DMS79 (cell line): ENCODE data around the gene ARHGAP26.
A peak's percentile ranks its signal among the peaks of the same experiment; 100 is the strongest.
"Not testable (repeated sequence)": the region's sequence is repeated elsewhere in the genome, so short reads cannot be mapped to it uniquely, and the experiment has no call there.

Source experiments
- DNase-seq: peaks from one replicate; lab custom pipeline; 2025; lab: John Stamatoyannopoulos, UW

ARHGAP26 gene

DNA sequence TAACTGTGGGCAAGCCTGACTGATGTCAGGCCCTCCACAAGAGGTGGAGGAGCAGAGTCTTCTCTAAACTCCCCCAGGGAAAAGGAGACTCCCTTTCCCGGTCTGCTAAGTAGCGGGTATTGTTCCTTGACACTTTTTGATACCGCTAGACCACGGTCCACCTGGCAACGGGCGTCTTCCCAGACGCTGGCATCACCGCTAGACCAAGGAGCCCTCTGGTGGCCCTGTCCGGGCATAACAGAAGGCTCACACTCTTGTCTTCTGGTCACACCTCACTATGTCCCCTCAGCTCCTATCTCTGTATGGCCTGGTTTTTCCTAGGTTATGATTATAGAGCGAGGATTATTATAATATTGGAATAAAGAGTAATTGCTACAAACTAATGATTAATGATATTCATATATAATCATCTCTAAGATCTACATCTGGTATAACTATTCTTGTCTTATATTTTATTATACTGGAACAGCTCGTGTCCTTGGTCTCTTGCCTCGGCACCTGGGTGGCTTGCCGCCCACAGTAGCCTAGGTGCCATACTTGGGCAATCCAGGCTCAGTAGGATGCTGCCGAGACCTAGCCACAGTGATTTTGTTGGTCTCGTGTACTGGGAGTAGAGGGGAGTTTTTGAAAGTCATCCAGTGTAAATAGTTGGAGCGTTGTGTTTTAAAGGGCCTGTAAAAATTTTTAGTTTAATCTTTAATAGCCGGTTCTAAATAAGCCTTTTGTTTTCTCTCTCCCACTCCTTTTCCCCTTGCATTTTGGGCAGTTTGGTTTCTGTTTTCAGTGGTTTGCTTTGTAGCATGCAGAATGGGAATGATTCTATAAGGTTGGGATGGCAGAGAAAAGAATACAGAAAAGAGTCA, 195.3 kb downstream of the ARHGAP26 start:
- DNase-seq: not testable (repeated sequence)

DNA sequence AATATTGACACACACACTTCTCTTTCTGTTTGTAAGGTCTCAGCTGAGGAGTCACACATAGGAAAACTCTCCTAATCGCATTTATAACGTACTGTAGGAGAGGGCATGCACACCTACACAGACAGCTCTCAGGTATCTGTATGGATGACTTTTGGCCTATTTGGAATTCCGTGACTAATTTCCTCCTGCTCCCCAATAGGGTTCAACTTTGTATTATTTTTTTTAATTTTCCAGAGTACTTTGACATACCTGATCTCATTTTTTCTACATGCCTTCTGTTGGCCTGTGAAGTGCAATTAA, 195.9 kb downstream of the ARHGAP26 start:
- no peak for DNase-seq

- DNase-seq: no peak
Measured at GRCh38 chr5:142969186-142969585, 199.0 kb downstream of the ARHGAP26 start.

GRCh38 chr5:142969624-142970439, 199.7 kb downstream of the ARHGAP26 start:
- no peak for DNase-seq

- DNase-seq: no peak
Measured at GRCh38 chr5:142970440-142971030, 200.4 kb downstream of the ARHGAP26 start.

DNA sequence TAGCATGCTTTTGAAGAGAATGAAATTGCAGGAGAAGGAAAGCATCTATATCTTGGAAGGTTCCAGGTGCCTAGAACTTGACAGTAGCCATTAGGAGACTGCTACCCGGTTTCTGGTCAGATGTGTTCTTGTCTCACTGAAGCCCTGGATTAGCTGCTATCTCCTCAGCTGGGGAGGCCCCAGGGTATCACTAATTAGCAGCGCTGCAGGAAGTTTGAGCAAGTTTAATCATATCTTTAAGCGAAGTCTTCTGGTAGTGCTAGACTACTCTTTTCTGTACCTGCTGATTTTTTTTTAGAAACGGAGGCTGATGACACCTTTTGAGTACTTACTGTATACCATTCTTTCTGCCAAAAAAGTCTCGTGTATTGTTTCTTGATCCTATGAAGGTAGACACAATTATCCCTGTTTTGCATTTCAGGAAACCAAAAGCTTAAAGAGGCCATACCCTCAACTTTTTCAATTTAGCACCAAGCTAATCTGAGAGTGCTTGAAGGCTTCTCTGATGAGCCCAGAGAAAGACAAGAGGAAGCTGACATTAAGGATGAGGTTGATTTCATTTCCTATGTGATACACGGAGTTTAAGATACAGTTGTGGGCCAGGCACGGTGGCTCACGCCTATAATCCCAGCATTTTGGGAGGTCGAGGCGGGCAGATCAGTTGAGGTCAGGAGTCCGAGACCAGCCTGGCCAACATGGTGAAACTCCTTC, 201.3 kb downstream of the ARHGAP26 start:
- DNase-seq: no peak

DNA sequence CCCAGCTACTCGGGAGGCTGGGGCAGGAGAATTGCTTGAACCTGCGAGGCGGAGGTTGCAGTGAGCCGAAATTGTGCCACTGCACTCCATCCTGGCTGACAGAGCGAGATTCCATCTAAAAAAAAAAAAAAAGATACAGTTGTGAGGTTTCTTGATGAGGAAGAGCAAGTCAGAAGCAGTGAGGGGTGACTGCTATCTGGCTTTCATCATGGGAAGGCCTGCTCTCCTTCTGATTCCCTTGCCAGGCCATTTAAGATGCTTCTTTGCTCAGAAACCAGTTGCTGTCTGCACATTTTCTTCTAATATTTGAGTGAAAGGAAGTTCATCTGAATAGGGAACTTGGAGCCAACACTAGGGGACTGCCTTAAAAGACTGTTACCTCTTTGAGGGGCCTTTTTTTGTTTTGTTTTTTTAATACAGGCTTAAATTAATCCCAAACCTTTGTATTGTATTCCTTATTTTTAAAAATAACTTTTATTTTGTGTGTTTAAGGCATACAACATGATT, 201.9 kb downstream of the ARHGAP26 start:
- no peak for DNase-seq

DNA sequence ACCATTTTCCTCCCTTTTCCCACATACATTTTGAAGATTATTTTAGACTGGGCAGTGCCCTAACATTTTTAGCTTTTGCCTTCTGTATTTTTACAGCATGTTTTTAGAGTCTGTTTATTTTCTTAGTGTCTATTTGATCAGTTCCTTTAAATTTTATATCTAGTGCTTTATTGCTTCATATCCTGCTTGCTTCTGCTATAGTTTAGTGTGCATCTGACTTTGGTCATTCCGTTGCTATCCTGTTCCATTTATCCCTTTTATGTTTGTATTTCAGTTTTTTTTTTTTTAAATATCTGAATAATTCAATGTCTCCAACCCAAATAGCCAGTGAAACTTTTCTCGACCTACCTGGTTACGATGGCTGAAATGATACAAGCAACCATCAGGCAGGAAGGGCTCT, 203.8 kb downstream of the ARHGAP26 start:
- no peak for DNase-seq

DNA sequence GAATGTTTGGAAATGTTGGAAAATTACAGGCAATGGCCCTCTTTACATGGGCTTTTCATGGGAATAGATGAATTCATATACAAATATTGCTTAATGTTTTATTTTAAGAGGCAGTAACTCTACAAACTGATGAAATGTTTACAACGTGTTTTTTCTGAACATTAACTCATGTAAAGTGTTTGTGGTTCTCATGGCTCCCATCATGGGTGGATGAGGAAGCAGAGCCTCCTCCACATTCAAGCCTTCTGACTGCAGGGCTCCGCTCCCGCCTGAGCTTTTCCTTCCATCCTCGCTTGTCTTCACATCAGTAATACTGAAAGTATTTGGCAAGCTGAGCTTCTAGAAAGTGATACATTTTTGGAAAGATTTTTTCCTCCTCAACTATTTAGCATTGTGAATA, 204.2 kb downstream of the ARHGAP26 start:
- no peak for DNase-seq

DNA sequence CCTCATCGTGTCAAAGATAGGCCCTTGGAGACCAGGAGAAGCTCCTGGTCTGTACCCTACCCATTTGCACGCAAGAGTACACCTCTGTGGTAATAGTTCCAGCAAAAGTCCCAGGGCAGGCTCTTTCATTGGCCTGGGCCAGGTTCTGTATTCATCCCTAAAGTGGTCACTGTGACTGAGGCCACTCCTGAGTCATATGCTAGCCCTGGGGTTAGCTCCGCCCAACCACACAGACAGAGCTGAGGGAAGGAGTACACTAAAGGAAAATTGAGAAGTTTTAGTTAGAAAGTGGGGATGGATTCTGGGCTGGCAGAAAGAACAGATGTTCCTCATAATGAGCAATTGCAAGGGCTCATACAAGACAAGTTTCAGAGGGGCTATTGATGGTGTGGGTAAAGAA, 206.7 kb downstream of the ARHGAP26 start:
- DNase-seq: no peak

DNA sequence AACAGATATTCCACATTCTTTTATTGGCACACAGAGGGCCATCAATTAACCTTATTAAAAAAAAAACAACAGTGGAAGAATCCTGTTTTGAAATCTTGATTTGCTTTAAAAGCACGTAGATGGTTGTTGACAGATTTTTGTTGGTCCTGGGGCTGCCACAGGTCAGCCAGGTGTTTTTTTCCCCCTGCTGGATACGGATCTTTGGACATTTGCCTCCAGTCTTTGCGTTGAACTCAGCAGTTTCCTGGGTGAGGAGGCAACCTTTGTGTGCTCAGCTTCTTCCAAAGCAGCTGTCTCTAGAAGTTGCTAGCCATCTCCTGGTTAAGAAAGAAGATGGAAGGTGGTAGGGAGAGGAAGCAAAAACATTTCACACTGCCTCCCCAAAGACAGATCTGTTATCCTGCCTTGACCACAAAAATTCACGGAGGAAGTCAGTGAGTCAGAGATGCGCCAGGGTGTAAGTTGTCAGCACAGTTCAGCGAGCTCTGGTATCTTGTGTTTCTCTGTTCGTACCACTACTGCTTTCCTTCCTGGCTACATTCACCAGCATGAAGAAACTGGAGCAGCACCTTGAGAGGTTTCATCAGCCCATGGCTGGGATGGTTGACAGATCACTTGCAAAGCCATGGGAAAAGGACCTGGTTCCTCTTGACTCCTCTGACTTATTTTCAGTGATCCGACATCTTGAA, 207.3 kb downstream of the ARHGAP26 start:
- DNase-seq: no peak

- DNase-seq: no peak
Measured at GRCh38 chr5:142978252-142978651, 208.1 kb downstream of the ARHGAP26 start.

DNA sequence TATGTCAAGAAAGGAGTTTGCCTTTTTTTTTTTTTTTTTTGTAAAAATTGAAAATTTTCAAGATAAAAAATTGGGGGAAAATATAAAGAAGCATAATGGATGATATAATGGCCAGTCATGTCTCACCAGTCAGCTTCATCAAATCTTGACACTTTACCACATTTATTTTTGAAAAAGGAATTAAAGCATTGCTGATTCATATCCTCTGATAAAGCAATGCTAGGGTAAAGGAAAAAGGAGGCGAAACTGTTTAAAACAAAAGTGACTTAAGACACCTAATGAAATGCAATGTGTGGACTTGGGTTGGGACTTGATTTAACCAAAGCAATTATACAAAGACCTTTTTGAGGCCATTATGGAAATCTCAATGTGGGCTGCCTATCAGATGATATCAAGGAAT, 208.5 kb downstream of the ARHGAP26 start:
- DNase-seq: no peak

- no peak for DNase-seq
Measured at GRCh38 chr5:142979636-142980035, 209.5 kb downstream of the ARHGAP26 start.

DNA sequence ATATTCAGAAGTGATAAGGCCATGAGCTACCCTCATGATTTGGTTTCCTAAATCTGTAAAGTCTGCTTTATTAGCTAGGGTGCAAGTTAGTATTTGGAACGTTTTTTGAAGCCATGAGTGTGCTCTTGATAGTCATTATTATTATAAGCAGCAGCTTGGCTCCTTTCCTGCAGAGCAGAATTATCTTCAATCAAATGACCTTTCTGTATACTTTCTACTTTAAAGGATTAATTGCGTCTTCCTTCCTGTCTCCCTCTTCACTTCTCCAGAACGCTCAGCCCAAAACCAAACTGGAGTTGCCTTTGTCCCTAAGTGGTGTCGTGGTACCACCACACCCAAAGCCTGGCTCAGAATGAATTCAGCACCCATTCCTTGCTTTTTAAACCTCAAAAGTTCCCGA, 211.3 kb downstream of the ARHGAP26 start:
- no peak for DNase-seq

DNA sequence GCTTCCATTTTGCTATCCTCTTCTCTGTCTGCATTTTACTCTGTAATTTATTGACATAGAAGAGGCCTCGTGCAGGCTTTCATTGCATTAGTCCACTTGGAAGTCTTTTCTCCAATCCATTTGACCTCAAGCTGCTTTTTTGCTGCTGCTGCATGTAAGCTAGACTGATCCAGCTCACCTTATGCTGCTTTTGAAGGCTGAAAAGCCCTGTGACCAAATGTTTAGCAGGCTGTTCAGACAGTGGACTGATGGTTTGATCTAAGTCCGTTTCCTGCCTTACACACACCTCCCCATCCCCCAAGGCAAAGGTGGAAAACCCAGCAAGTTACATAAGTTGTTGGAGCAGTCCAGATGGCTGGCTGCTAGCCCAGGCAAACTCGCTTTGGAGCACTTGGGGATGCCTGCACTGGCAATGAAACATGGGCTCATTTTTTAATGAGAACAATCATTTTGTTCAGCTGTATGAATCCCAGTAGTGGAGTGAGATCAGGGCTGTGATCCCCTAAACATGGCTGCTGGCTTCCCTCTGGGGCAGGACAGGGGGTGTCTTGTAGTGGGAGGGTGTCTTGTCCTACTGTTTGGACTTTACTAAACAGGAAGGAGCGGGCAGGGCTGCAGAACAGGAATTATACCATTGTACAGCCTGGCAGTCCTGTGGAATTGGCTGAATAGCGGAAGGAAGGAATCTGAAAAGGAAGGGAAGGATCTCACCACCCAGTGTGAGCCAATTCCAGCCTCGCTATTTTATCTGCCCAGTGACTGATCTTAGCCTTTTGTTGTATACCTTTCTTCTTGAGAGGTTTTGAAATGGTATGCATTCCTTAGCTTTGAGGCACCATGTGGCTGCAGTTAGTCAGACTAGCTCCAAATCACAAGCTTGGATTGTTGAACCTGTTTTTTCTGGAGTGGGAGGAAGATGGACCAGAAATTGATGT, 212.0 kb downstream of the ARHGAP26 start:
- DNase-seq: peak; percentile 54

DNA sequence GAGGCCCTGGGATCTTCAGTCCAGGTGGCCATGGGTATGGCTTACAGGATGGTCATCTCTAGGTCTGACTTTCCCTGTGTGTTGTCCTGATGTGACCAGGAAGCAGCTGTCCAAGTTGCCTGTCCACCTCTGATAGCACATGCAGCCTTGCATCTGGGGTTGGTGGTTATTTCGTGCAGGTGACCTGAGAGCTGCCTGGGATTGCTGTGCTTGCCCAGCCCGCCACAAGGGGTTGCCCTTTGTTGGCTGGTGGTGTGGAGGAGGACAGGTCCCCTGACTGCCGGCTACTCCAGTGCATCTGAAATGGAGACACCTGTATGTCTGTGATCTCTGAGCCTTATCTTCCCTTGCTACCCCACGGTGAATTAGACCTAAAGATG, 212.6 kb downstream of the ARHGAP26 start:
- DNase-seq: no peak

GRCh38 chr5:142984011-142984410, 213.8 kb downstream of the ARHGAP26 start:
- no peak for DNase-seq

DNA sequence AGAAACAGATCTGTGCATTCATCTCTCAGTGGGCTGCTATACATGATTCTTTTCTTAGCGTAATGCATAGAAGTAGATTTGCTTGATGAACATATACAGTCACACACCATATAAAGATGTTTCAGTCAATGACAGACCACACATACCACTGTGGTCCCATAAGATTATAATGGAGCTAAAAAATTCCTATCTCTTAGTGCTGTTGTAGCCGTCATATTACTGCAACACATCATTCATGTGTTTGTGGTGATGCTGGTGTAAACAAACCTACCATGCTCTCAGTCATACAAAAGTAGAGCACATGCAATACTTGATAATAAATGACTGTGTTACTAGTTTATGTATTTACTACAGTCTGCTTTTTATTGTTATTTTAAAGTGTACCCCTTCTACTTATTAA, 214.3 kb downstream of the ARHGAP26 start:
- DNase-seq: no peak

GRCh38 chr5:142989270-142989669, 219.1 kb downstream of the ARHGAP26 start:
- not testable (repeated sequence) for DNase-seq
